ENCODE data around the gene SIRPA. TPM values are rescaled to one million over a fixed set of nuclear protein-coding genes. Genes with fewer than 3 reads are reported as not detected.

SIRPA gene
- total and polyA plus RNA-seq, 2 donors (not counting 1 experiment from before 2014, with no cell fraction given) = 25.1 to 26.6 TPM

GRCh38 chr20:1952737-1953530 lies 57.7 kb downstream of the SIRPA start:
- peaks cover 7% of the 10 kb centered on the region for H3K27me3 ChIP-seq (ENCODE audit: control insufficient read depth, insufficient read depth, low read length)
- no peak overlapping the region for H3K27ac ChIP-seq (ENCODE audit: insufficient read depth, low read length)
- no peak overlapping the region for H3K4me2 ChIP-seq (ENCODE audit: extremely low read depth, insufficient read depth, low read length)
- TF ChIP-seq EZH2 (IDR thresholded peaks at IDR 0.05; ENCODE audit: low read length, missing control alignments) (no peak), CTCF (conservative IDR thresholded peaks at IDR 0.05 in 1 of 2, IDR thresholded peaks at IDR 0.05 in 1 of 2; ENCODE audit: low read depth in 1 of 2, low read length in 2 of 2) (no peak)
- H3K79me2 ChIP-seq (ENCODE audit: control insufficient read depth, insufficient read depth, low read length) = no peaks in the 10 kb centered on the region
- no peak for DNase-seq (ENCODE audit: low read depth in 2 of 2)
- no peak overlapping the region for H2AFZ ChIP-seq (ENCODE audit: low read length)
- no peak overlapping the region for H3K9ac ChIP-seq (ENCODE audit: insufficient read depth, low read length)
- no peaks in the 10 kb centered on the region for H3K9me3 ChIP-seq (ENCODE audit: control insufficient read depth, insufficient read depth, low read depth, low read length)
- H4K20me1 ChIP-seq (ENCODE audit: control insufficient read depth, extremely low read depth, insufficient read depth, low read length) = no peaks in the 10 kb centered on the region
- no peak overlapping the region for H3K4me3 ChIP-seq (replicated peaks in 1 of 4; ENCODE audit: control extremely low read depth in 1 of 4, insufficient read depth in 1 of 4, low read depth in 3 of 4, low read length in 4 of 4)
- H3K36me3 ChIP-seq (ENCODE audit: control insufficient read depth, insufficient read depth, low read length) = no peaks in the 10 kb centered on the region
- H3K4me1 ChIP-seq (ENCODE audit: control insufficient read depth, extremely low read depth, insufficient read depth, low read length) = no peaks in the 10 kb centered on the region

- H3K9me3 ChIP-seq (ENCODE audit: control insufficient read depth, insufficient read depth, low read depth, low read length) = no peaks in the 10 kb centered on the region
- peaks cover 10% of the 10 kb centered on the region for H3K27me3 ChIP-seq (ENCODE audit: control insufficient read depth, insufficient read depth, low read length)
- no peaks in the 10 kb centered on the region for H3K4me1 ChIP-seq (ENCODE audit: control insufficient read depth, extremely low read depth, insufficient read depth, low read length)
- no peak overlapping the region for H3K4me2 ChIP-seq (ENCODE audit: extremely low read depth, insufficient read depth, low read length)
- no peak for DNase-seq (ENCODE audit: low read depth in 2 of 2)
- H3K79me2 ChIP-seq (ENCODE audit: control insufficient read depth, insufficient read depth, low read length) = no peaks in the 10 kb centered on the region
- H3K9ac ChIP-seq (ENCODE audit: insufficient read depth, low read length) = no peak overlapping the region
- H3K36me3 ChIP-seq (ENCODE audit: control insufficient read depth, insufficient read depth, low read length) = no peaks in the 10 kb centered on the region
- no peaks in the 10 kb centered on the region for H4K20me1 ChIP-seq (ENCODE audit: control insufficient read depth, extremely low read depth, insufficient read depth, low read length)
- H3K4me3 ChIP-seq (replicated peaks in 1 of 4; ENCODE audit: control extremely low read depth in 1 of 4, insufficient read depth in 1 of 4, low read depth in 3 of 4, low read length in 4 of 4) = no peak overlapping the region
- TF ChIP-seq CTCF (conservative IDR thresholded peaks at IDR 0.05 in 1 of 2, IDR thresholded peaks at IDR 0.05 in 1 of 2; ENCODE audit: low read depth in 1 of 2, low read length in 2 of 2) (no peak), EZH2 (IDR thresholded peaks at IDR 0.05; ENCODE audit: low read length, missing control alignments) (no peak)
- no peak overlapping the region for H3K27ac ChIP-seq (ENCODE audit: insufficient read depth, low read length)
- no peak overlapping the region for H2AFZ ChIP-seq (ENCODE audit: low read length)
Measured at GRCh38 chr20:1953621-1954020, 58.4 kb downstream of the SIRPA start.

- H3K9ac ChIP-seq (ENCODE audit: insufficient read depth, low read length) = no peak overlapping the region
- no peak for TF ChIP-seq CTCF (conservative IDR thresholded peaks at IDR 0.05 in 1 of 2, IDR thresholded peaks at IDR 0.05 in 1 of 2; ENCODE audit: low read depth in 1 of 2, low read length in 2 of 2)
- no peak for TF ChIP-seq EZH2 (IDR thresholded peaks at IDR 0.05; ENCODE audit: low read length, missing control alignments)
- no peak overlapping the region for H3K4me3 ChIP-seq (replicated peaks in 1 of 4; ENCODE audit: control extremely low read depth in 1 of 4, insufficient read depth in 1 of 4, low read depth in 3 of 4, low read length in 4 of 4)
- H3K79me2 ChIP-seq (ENCODE audit: control insufficient read depth, insufficient read depth, low read length) = no peaks in the 10 kb centered on the region
- H3K4me1 ChIP-seq (ENCODE audit: control insufficient read depth, extremely low read depth, insufficient read depth, low read length) = no peaks in the 10 kb centered on the region
- no peaks in the 10 kb centered on the region for H3K36me3 ChIP-seq (ENCODE audit: control insufficient read depth, insufficient read depth, low read length)
- H4K20me1 ChIP-seq (ENCODE audit: control insufficient read depth, extremely low read depth, insufficient read depth, low read length) = no peaks in the 10 kb centered on the region
- no peak overlapping the region for H2AFZ ChIP-seq (ENCODE audit: low read length)
- no peak for DNase-seq (ENCODE audit: low read depth in 2 of 2)
- H3K27me3 ChIP-seq (ENCODE audit: control insufficient read depth, insufficient read depth, low read length) = peaks cover 13% of the 10 kb centered on the region
- H3K9me3 ChIP-seq (ENCODE audit: control insufficient read depth, insufficient read depth, low read depth, low read length) = no peaks in the 10 kb centered on the region
- H3K27ac ChIP-seq (ENCODE audit: insufficient read depth, low read length) = no peak overlapping the region
- H3K4me2 ChIP-seq (ENCODE audit: extremely low read depth, insufficient read depth, low read length) = no peak overlapping the region
Measured at GRCh38 chr20:1955217-1955616, 60.0 kb downstream of the SIRPA start.

Measured in fibroblast of lung (primary cell).